Thoracic aorta endothelial cell (primary cell): ENCODE results near the gene CCDC85A. TPM values are rescaled to one million over a fixed set of nuclear protein-coding genes. Genes with fewer than 3 reads are reported as not detected.

Source experiments
- small RNA-seq: library from RNA; depleted of rRNA; stranded (forward); fragments of <200 nt; gene quantifications from one replicate; pipeline ENCODE3, GENCODE V24; 2012
- total RNA-seq: library from RNA; depleted of rRNA; stranded (reverse); fragments of >200 nt; gene quantifications from 2 replicates; pipeline ENCODE4 v1.2.3, GENCODE V29; 2012

The CCDC85A gene
- total RNA-seq: 10.6 and 15.4 TPM in 2 replicates

GRCh38 chr2:56183643-56184499, at the start of gene CCDC85A:
TSS of gene CCDC85A (plus strand) at chr2:56183990. CDS start at chr2:56184625, 635 bp downstream.

Small RNA genes lying within 50 kb of the gene (small RNA-seq; reads per million reads assigned to genes)
- not detected for gene RNA5SP93
